ENCODE results near the gene SPATA2. TPM values are rescaled to one million over a fixed set of nuclear protein-coding genes. Genes with fewer than 3 reads are reported as not detected.
A peak's percentile ranks its signal among the peaks of the same experiment; 100 is the strongest.

Gene SPATA2
- total RNA-seq, 1 donor from 2014 or later: 4.9 TPM

DNA sequence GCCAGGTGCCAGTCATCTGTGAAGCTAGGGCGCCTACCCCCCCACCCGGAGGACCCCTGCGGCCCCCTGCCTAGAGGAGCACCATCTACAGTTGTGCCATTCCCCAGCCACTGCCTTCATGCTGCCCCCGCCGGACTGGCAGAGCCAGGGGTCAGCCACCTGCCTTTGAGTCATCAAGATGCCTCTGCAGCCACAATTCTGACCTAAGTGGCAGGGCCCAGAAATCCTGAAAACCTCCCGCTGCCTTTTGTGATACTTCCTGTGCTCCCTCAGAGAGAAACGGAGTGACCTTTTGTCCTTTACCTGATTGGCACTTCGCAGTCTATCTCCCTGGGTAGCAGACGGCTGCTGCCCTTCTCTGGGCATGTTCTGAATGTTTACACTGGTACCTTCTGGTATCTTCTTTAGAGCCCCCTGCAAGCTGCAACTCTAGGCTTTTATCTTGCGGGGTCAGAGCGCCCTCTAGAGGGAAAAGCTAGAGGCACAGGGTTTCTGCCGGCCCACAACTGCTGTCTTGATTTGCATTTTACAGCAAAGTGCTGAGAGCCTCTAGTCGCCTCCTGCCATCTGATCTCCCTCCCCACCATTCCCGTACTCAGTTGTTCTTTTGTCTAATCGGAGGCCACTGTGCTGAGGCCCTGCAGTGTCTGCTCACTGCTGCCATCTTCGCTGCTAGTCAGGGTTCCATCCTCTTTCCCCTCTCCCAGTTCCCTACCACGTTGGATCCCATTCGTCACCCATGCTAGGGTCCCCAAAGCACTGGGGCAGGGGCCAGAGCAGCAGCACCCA lies 26.9 kb downstream of the SPATA2 start:
- intact Hi-C loops (cut with DNase I): loop anchor here (5.0 kb wide), 2 partner anchors 276 to 341 kb away; no protein-coding TSS in a partner anchor
- DNase-seq (ENCODE audit: low spot score): no peak

DNA sequence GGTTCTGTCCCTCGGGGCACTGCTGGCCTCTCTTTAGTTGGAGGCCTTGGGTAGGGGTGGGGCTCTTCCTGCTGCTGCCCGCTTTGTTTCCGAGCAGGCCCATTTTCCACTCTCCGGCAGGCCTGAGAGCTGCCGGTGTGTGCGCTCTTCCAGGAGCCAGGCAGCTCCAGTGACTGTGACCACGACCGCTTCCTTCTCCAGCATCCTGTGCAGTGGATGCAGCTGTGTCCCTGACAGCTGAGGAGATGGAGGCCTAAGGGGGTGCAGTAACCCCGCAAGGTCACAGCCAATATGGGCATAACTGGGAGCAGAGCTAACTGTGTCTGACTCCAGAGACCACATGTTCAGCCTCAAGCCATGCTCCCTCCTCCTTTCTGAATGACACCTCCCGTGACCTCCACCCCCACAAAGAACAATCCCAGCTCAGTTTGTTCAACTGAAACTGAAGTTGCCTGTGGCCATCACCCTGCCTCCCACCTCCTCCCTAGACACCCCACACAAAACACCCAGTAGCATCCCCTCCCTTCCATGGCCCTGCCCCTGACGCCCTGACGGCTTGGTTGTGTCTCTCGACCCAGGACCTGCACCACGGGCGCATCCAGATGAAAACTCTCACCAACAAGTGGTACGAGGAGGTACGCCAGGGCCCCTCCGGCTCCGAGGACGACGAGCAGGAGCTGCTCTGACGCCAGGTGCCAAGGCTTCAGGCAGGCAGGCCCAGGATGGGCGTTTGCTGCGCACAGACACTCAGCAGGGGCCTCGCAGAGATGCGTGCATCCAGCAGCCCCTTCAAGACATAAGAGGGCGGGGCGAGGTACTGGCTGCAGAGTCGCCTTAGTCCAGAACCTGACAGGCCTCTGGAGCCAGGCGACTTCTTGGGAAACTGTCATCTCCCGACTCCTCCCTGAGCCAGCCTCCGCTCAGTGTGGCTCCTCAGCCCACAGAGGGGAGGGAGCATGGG lies 27.8 kb downstream of the SPATA2 start:
- intact Hi-C loops (cut with DNase I): loop anchor here (5.0 kb wide), 2 partner anchors 275 to 340 kb away; no protein-coding TSS in a partner anchor
- DNase-seq (ENCODE audit: low spot score): no peak

GRCh38 chr20:49886571-49887213 lies 28.6 kb downstream of the SPATA2 start:
- intact Hi-C loops (cut with DNase I): loop anchor here (5.0 kb wide), 2 partner anchors 274 to 339 kb away; no protein-coding TSS in a partner anchor
- no peak for DNase-seq (ENCODE audit: low spot score)

DNA sequence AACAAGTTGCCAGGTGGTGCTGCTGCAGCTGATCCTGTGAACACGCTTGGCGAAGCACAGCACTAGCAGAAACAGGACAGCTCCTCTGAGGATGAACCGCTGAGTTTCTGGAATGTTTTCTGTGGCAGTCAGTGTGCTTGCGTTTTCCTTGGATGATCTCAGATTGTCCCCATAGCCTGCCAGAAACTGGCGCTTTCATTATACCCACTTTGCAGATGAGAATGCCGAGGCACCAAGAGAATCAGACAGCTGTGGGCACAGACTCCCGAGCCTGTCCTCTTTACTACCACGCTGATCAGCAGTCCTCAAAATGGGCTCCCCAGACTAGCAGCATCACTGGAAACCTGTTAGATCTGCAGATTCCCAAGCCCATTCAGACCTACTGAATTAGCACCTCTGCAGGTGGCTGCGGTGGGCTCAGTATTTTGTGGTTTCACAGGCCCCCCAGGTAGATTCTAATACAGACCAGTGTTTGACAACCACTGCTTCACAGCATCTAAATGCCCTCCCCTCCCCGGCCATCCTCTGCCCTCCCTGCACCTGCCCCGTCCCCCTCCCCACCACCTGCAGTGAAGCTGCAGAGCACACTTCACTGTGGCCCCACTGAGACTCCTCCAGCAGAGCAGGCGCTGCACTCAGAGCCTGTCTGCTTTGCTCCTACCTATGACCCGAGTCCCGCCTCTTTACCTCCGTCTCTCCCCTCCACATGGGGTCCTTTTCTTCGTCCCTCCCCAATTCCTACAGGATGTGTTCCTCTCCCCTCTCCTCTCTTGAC lies 29.6 kb downstream of the SPATA2 start:
- intact Hi-C loops (cut with DNase I): loop anchor here (5.0 kb wide), 2 partner anchors 273 to 338 kb away; no protein-coding TSS in a partner anchor
- DNase-seq (ENCODE audit: low spot score): no peak

- no peak for DNase-seq (ENCODE audit: low spot score)
- intact Hi-C loops (cut with DNase I): no loop called here
Measured at GRCh38 chr20:49883246-49883802, 32.0 kb downstream of the SPATA2 start.

DNA sequence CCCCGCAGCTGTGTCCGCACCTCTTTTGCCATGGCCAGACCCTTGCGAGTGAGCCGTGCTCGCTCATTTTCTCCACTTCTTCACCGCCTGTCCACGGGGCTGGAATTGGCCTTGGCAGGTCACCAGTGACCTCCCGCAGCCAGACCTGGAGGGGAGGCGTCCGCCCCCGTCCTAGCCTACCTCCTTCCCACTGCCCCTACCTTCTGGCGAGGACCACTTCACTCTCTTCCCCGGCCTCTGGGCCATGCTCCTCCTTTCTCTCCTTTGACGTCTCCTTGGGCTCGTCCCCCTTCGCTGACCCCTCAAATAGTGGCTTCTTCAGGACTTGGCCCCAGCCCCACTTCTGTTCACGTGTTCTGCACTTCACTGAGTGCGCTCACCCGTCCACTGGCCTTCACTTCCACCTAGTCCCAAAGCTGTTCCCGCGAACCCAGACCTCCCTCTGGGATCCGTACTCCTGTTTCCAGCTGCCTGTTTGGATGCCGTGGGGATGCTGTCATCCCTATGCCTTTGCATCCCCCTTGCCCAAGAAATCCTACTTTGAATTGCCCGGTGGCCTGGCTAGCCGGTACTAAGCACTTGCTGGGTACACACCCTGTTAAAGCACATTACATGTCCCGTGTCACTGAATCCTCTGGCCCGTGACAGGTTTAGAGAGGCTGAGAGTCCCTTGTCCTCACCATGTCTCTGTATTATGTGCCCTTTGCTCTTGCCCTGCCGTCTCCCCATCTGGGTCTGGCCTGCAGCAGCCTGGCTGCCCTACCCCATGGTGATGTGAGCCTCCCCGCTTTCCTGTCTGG lies 33.0 kb downstream of the SPATA2 start:
- DNase-seq (ENCODE audit: low spot score): no peak
- intact Hi-C loops (cut with DNase I): no loop called here

- intact Hi-C loops (cut with DNase I): no loop called here
- DNase-seq (ENCODE audit: low spot score): no peak
Measured at GRCh38 chr20:49880724-49881445, 34.4 kb downstream of the SPATA2 start.

DNA sequence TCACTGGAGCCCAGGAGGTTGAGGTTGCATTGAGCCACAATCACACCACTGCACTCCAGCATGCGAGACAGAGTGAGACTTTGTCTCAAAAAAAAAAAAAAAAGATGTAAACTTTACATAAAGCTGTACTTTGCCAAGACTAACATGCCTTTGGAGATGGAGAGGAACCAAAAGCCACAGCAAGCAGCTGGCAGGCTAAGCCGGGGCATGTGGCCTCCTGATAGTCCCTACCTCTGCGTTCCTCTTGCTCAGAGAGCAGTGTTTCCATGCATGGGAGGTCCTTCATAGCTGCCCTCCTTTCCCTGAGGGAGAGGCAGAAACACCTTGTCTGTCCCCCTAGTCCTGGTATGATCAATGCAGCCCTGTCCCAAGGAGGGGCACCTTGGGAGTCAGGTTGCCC lies 35.2 kb downstream of the SPATA2 start:
- intact Hi-C loops (cut with DNase I): no loop called here
- DNase-seq (ENCODE audit: low spot score): no peak

GRCh38 chr20:49878977-49879376 lies 36.4 kb downstream of the SPATA2 start:
- intact Hi-C loops (cut with DNase I): no loop called here
- no peak for DNase-seq (ENCODE audit: low spot score)

GRCh38 chr20:49877386-49877921 lies 37.9 kb downstream of the SPATA2 start:
- no peak for DNase-seq (ENCODE audit: low spot score)
- intact Hi-C loops (cut with DNase I): no loop called here

- intact Hi-C loops (cut with DNase I): no loop called here
- no peak for DNase-seq (ENCODE audit: low spot score)
Measured at GRCh38 chr20:49874696-49875095, 40.6 kb downstream of the SPATA2 start.

GRCh38 chr20:49872056-49872455 lies 43.3 kb downstream of the SPATA2 start:
- DNase-seq (ENCODE audit: low spot score): no peak
- intact Hi-C loops (cut with DNase I): no loop called here

DNA sequence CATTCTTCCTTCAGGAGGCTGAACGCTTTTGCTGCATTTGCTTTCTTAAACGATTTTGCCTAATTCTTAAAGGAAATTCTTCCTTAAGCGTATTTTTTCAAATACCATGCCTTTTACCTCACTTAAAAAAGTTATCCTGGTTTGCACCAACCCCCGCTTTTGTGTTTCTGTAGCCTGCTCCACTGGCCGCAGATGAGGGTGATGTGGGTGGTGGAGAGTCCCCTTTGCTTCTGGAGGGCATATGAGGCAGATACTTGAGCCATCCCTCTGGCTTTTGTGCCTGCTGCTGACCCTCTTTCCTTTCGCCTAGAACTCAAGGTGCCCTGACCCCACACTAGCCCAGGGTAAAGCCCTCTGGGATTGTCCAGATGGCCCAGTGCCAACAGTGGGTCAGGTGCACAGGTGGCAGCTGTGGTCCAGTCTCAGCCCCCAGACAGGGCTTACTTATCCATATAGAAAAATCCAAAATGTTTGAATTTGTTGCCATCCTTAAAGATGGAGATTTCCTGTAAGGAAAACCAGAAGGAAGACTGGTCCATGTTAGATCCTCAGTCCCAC lies 43.9 kb downstream of the SPATA2 start:
- peak; percentile 17 for DNase-seq (ENCODE audit: low spot score)
- intact Hi-C loops (cut with DNase I): no loop called here

GRCh38 chr20:49870261-49870660 lies 45.1 kb downstream of the SPATA2 start:
- DNase-seq (ENCODE audit: low spot score): peak; percentile 46
- intact Hi-C loops (cut with DNase I): no loop called here

DNA sequence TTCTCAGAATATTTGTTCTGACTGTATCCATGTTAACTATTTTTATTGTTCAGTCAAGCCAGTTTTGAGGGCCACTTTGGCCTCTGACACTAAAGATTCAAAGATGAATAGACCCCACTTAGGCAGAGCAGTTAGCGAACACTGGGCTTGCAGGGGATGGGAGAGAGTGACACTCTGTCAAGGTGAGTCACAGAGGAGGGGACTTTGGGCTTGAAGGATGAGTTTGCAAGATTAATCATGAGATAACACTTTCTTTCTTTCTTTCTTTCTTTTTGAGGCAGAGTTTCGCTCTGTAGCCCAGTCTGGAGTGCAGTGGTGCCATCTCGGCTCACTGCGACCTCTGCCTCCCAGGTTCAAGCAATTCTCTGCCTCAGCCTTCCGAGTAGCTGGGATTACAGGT lies 46.4 kb downstream of the SPATA2 start:
- peak; percentile 26 for DNase-seq (ENCODE audit: low spot score)
- intact Hi-C loops (cut with DNase I): no loop called here

- DNase-seq (ENCODE audit: low spot score): peak; percentile 10
- intact Hi-C loops (cut with DNase I): no loop called here
Measured at GRCh38 chr20:49868538-49868937, 46.8 kb downstream of the SPATA2 start.
